Measurements from ENCODE around the gene HNRNPLL. TPM values are rescaled to one million over a fixed set of nuclear protein-coding genes. Genes with fewer than 3 reads are reported as not detected.

Gene HNRNPLL
- total RNA-seq, 1 donor from 2014 or later, result 63.0 TPM

DNA sequence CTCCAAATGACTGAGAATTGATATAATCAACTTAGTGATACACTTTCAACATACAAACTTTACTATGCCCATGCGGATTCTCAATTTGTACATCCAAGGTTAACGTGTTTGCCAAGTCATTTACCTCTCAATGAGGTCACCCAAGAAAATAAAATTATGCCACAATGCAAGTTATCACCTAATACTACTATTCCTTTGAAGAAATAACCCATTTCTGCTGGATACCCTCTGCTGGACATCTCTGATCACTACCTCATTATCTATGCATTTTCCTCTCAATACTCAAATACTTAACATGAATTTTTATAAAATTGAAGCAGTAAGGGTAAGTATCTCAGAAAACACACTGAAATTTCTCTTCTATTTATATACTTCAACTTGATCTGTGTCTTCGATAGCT is 12.7 kb downstream of the HNRNPLL start:
- Mint-ChIP-seq H3K9me3 (ENCODE audit: unreplicated experiment) (no peaks in the 10 kb centered on the region), H3K4me1 (ENCODE audit: unreplicated experiment) (peaks cover 53% of the 10 kb centered on the region), H3K4me3 (ENCODE audit: unreplicated experiment) (no peak overlapping the region), H3K27me3 (ENCODE audit: unreplicated experiment) (no peaks in the 10 kb centered on the region), H3K36me3 (ENCODE audit: unreplicated experiment) (peaks cover 18% of the 10 kb centered on the region), H3K27ac (ENCODE audit: unreplicated experiment) (peak overlapping the region; percentile 32)
- DNase-seq (ENCODE audit: extremely low spot score, unreplicated experiment), result no peak
- TF ChIP-seq, protein P1, sequence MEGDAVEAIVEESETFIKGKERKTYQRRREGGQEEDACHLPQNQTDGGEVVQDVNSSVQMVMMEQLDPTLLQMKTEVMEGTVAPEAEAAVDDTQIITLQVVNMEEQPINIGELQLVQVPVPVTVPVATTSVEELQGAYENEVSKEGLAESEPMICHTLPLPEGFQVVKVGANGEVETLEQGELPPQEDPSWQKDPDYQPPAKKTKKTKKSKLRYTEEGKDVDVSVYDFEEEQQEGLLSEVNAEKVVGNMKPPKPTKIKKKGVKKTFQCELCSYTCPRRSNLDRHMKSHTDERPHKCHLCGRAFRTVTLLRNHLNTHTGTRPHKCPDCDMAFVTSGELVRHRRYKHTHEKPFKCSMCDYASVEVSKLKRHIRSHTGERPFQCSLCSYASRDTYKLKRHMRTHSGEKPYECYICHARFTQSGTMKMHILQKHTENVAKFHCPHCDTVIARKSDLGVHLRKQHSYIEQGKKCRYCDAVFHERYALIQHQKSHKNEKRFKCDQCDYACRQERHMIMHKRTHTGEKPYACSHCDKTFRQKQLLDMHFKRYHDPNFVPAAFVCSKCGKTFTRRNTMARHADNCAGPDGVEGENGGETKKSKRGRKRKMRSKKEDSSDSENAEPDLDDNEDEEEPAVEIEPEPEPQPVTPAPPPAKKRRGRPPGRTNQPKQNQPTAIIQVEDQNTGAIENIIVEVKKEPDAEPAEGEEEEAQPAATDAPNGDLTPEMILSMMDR (IDR thresholded peaks at IDR 0.05), result peak; percentile 48

DNA sequence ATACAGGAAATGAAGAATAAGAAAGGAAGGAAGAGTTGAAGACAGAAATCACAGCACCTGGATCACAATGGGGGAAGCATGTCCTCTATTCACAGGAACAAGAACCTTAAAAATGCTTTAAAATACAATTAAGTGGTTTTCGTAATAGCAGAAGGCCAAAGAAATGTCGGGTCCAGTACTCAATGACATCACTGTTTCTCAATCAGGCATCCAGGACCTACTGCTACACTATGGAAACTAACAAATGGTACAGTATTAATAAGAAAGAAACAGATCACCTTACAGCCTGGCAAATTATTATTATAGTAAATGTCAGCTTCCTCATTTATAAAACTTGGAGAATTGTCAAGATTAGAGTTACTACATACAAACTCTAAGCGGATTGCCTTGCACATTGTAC is 15.8 kb downstream of the HNRNPLL start:
- Mint-ChIP-seq H3K9me3 (ENCODE audit: unreplicated experiment) (no peaks in the 10 kb centered on the region), H3K4me3 (ENCODE audit: unreplicated experiment) (no peak overlapping the region), H3K27ac (ENCODE audit: unreplicated experiment) (no peak overlapping the region), H3K27me3 (ENCODE audit: unreplicated experiment) (no peaks in the 10 kb centered on the region), H3K4me1 (ENCODE audit: unreplicated experiment) (peaks cover 40% of the 10 kb centered on the region), H3K36me3 (ENCODE audit: unreplicated experiment) (peaks cover 26% of the 10 kb centered on the region)
- DNase-seq (ENCODE audit: extremely low spot score, unreplicated experiment), result no peak
- TF ChIP-seq, protein P1 (IDR thresholded peaks at IDR 0.05), result no peak

DNA sequence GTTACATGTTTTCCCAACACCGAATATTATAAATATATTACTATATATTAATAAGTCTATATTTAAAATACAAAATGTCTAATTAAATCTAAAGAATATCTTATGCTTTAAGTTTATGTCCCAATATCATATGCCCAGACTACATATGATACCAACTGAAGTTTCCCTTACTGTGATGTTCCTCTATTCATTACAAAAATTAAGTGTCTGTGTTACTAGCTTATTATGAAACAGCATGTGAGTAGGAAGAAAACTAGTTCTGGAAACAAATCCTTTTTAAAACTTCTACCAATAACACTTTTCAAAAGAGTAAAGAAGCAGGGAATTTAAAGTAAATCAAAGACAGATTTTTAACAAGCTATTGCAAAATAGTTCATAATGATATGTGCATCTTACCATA is 17.8 kb downstream of the HNRNPLL start:
- Mint-ChIP-seq H3K4me3 (ENCODE audit: unreplicated experiment) (no peak overlapping the region), H3K27me3 (ENCODE audit: unreplicated experiment) (no peaks in the 10 kb centered on the region), H3K27ac (ENCODE audit: unreplicated experiment) (no peak overlapping the region), H3K36me3 (ENCODE audit: unreplicated experiment) (peaks cover 37% of the 10 kb centered on the region), H3K4me1 (ENCODE audit: unreplicated experiment) (peaks cover 35% of the 10 kb centered on the region), H3K9me3 (ENCODE audit: unreplicated experiment) (no peaks in the 10 kb centered on the region)
- DNase-seq (ENCODE audit: extremely low spot score, unreplicated experiment), result no peak
- TF ChIP-seq, protein P1 (IDR thresholded peaks at IDR 0.05), result no peak

DNA sequence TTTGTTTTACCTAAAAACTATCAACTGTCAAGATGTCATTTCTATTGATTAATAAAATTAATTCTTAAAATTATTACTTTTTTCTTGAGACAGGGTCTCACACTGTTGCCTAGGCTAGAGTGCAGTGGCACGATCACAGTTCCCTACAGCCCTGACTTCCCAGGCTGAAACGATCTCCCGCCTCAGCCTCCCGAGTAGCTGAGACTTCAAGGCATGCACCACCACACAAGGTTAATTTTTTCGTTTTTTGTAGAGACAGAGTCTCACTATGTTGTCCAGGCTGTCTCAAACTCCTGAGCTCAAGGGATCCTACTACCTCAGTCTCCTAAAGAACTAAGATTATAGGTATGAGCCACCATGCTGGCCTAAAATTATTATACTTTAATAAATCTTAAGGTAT is 18.7 kb downstream of the HNRNPLL start:
- peaks cover 36% of the 10 kb centered on the region for H3K36me3 Mint-ChIP-seq (ENCODE audit: unreplicated experiment)
- no peaks in the 10 kb centered on the region for H3K27me3 Mint-ChIP-seq (ENCODE audit: unreplicated experiment)
- DNase-seq (ENCODE audit: extremely low spot score, unreplicated experiment), result no peak
- TF ChIP-seq, protein P1 (IDR thresholded peaks at IDR 0.05), result no peak
- peaks cover 29% of the 10 kb centered on the region for H3K4me1 Mint-ChIP-seq (ENCODE audit: unreplicated experiment)
- no peak overlapping the region for H3K27ac Mint-ChIP-seq (ENCODE audit: unreplicated experiment)
- no peak overlapping the region for H3K4me3 Mint-ChIP-seq (ENCODE audit: unreplicated experiment)
- no peaks in the 10 kb centered on the region for H3K9me3 Mint-ChIP-seq (ENCODE audit: unreplicated experiment)

DNA sequence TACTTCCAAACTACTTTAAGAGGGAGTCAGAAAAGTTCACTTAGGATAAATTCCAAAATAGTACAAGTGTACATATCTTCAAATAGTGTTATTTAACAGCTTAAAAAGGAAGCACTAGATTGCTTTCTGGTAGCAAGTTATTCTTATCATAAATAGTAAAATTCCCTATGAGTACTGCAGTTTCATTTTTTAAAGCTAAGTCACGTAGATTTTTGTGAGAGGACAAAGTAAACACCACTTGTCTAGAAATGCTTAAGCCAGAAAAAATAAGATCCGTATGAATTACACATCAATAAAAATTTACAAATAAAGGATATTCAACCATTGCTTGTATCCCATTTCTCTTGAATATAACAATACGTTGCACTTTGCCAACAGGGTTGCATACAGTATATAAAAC is 19.2 kb downstream of the HNRNPLL start:
- Mint-ChIP-seq H3K27ac (ENCODE audit: unreplicated experiment) (peak overlapping the region; percentile 31), H3K4me3 (ENCODE audit: unreplicated experiment) (no peak overlapping the region), H3K36me3 (ENCODE audit: unreplicated experiment) (peaks cover 37% of the 10 kb centered on the region)

More for the DNA sequence above, 19.2 kb downstream of the HNRNPLL start:
- no peaks in the 10 kb centered on the region for H3K9me3 Mint-ChIP-seq (ENCODE audit: unreplicated experiment)
- no peak for DNase-seq (ENCODE audit: extremely low spot score, unreplicated experiment)
- H3K27me3 Mint-ChIP-seq (ENCODE audit: unreplicated experiment), result no peaks in the 10 kb centered on the region
- H3K4me1 Mint-ChIP-seq (ENCODE audit: unreplicated experiment), result peaks cover 26% of the 10 kb centered on the region
- TF ChIP-seq, protein P1 (IDR thresholded peaks at IDR 0.05), result no peak
